Measurements from ENCODE around the gene MYO18A.

Gene MYO18A

GRCh38 chr17:29160253-29160652, 19.9 kb downstream of the MYO18A start:
- no peak for TF ChIP-seq CTCF (conservative IDR thresholded peaks at IDR 0.05)
- H3K27ac ChIP-seq: peak overlapping the region; percentile 3; the same call in 1 of the 2 replicates

GRCh38 chr17:29159306-29159860, 20.8 kb downstream of the MYO18A start:
- no peak for TF ChIP-seq CTCF (conservative IDR thresholded peaks at IDR 0.05)
- peak overlapping the region; percentile 3; the same call in 1 of the 2 replicates for H3K27ac ChIP-seq

- TF ChIP-seq CTCF (conservative IDR thresholded peaks at IDR 0.05): no peak
- peak overlapping the region; percentile 3; the same call in 1 of the 2 replicates for H3K27ac ChIP-seq
Observed at GRCh38 chr17:29158488-29159275, 21.5 kb downstream of the MYO18A start.

- H3K27ac ChIP-seq: no peak overlapping the region
- TF ChIP-seq CTCF (conservative IDR thresholded peaks at IDR 0.05): no peak
Observed at GRCh38 chr17:29158096-29158487, 22.1 kb downstream of the MYO18A start.

GRCh38 chr17:29157310-29157709, 22.9 kb downstream of the MYO18A start:
- no peak for TF ChIP-seq CTCF (conservative IDR thresholded peaks at IDR 0.05)

GRCh38 chr17:29156781-29157180, 23.4 kb downstream of the MYO18A start:
- H3K27ac ChIP-seq: no peak overlapping the region
- TF ChIP-seq CTCF (conservative IDR thresholded peaks at IDR 0.05): no peak

More at GRCh38 chr17:29157310-29157709, 22.9 kb downstream of the MYO18A start:
- H3K27ac ChIP-seq: no peak overlapping the region

GRCh38 chr17:29155966-29156338, 24.2 kb downstream of the MYO18A start:
- H3K27ac ChIP-seq: no peak overlapping the region
- no peak for TF ChIP-seq CTCF (conservative IDR thresholded peaks at IDR 0.05)
